Rectal smooth muscle tissue (tissue), 1 donor: ENCODE results near the gene RNF168.
"Not testable (repeated sequence)": the region's sequence is repeated elsewhere in the genome, so short reads cannot be mapped to it uniquely, and the experiment has no call there.

ENCODE experiments used
- H3K27ac ChIP-seq: one replicate; pipeline ENCODE4 v1.7.0; 2013; ENCODE audit warnings: low read depth, low read length, inconsistent platforms
- H3K27me3 ChIP-seq: one replicate; pipeline ENCODE4 v1.7.0; 2013; ENCODE audit warnings: low read length; ENCODE audit not compliant: control insufficient read depth, insufficient read depth
- H3K36me3 ChIP-seq: one replicate; pipeline ENCODE4 v1.7.0; 2013; ENCODE audit warnings: low read length; ENCODE audit not compliant: control insufficient read depth, insufficient read depth
- H3K4me1 ChIP-seq: one replicate; pipeline ENCODE4 v1.7.0; 2013; ENCODE audit warnings: low read length; ENCODE audit not compliant: control insufficient read depth, insufficient read depth
- H3K4me3 ChIP-seq: one replicate; pipeline ENCODE4 v1.7.0; 2013; ENCODE audit warnings: low read length
- H3K9ac ChIP-seq: one replicate; pipeline ENCODE4 v1.7.0; 2013; ENCODE audit warnings: low read length

RNF168 gene

GRCh38 chr3:196511108-196511507, 7.5 kb upstream of the RNF168 start:
- not testable (repeated sequence) for H3K4me1 ChIP-seq, H3K27ac ChIP-seq, H3K27me3 ChIP-seq, H3K36me3 ChIP-seq, H3K9ac ChIP-seq, H3K4me3 ChIP-seq

GRCh38 chr3:196506687-196507086, 3.1 kb upstream of the RNF168 start:
- no peak overlapping the region for H3K4me3 ChIP-seq

GRCh38 chr3:196504556-196504955, 988 bp upstream of the RNF168 start:
- no peak overlapping the region for H3K4me3 ChIP-seq
- peaks cover 7% of the 10 kb centered on the region for H3K4me1 ChIP-seq
- no peak overlapping the region for H3K9ac ChIP-seq
- H3K27me3 ChIP-seq, result peaks cover 2% of the 10 kb centered on the region
- H3K36me3 ChIP-seq, result no peaks in the 10 kb centered on the region
- no peak overlapping the region for H3K27ac ChIP-seq

More at GRCh38 chr3:196506687-196507086, 3.1 kb upstream of the RNF168 start:
- Histone ChIP-seq H3K27ac (no peak overlapping the region), H3K9ac (no peak overlapping the region), H3K27me3 (peaks cover 2% of the 10 kb centered on the region), H3K4me1 (no peaks in the 10 kb centered on the region), H3K36me3 (no peaks in the 10 kb centered on the region)

- H3K36me3 ChIP-seq, H3K4me1 ChIP-seq, H3K9ac ChIP-seq, H3K27me3 ChIP-seq: not testable (repeated sequence)
- Histone ChIP-seq H3K4me3 (peak overlapping the region; percentile 87), H3K27ac (peak overlapping the region; percentile 87)
Measured at GRCh38 chr3:196504077-196504398, 470 bp upstream of the RNF168 start.

- Histone ChIP-seq H3K9ac (peak overlapping the region; percentile 89), H3K27ac (peak overlapping the region; percentile 87), H3K4me3 (peak overlapping the region; percentile 87), H3K36me3 (no peaks in the 10 kb centered on the region), H3K27me3 (peaks cover under 1% of the 10 kb centered on the region), H3K4me1 (peaks cover 7% of the 10 kb centered on the region)
Measured at GRCh38 chr3:196502775-196503195, 783 bp downstream of the RNF168 start.

GRCh38 chr3:196501316-196502044, 2.1 kb downstream of the RNF168 start:
- Histone ChIP-seq H3K9ac (peak overlapping the region; percentile 3), H3K27ac (no peak overlapping the region), H3K36me3 (no peaks in the 10 kb centered on the region), H3K4me3 (peak overlapping the region; percentile 87), H3K27me3 (no peaks in the 10 kb centered on the region), H3K4me1 (peaks cover 7% of the 10 kb centered on the region)

GRCh38 chr3:196499807-196500524, 3.6 kb downstream of the RNF168 start:
- H3K27ac ChIP-seq, result no peak overlapping the region
- H3K9ac ChIP-seq, result no peak overlapping the region
- peaks cover 7% of the 10 kb centered on the region for H3K4me1 ChIP-seq

GRCh38 chr3:196499061-196499460, 4.5 kb downstream of the RNF168 start:
- Histone ChIP-seq H3K27me3 (no peaks in the 10 kb centered on the region), H3K36me3 (no peaks in the 10 kb centered on the region), H3K4me1 (peaks cover 7% of the 10 kb centered on the region), H3K9ac (no peak overlapping the region), H3K4me3 (no peak overlapping the region), H3K27ac (no peak overlapping the region)

More at GRCh38 chr3:196499807-196500524, 3.6 kb downstream of the RNF168 start:
- Histone ChIP-seq H3K4me3 (peak overlapping the region; percentile 61), H3K27me3 (no peaks in the 10 kb centered on the region), H3K36me3 (no peaks in the 10 kb centered on the region)

GRCh38 chr3:196498297-196498696, 5.3 kb downstream of the RNF168 start:
- Histone ChIP-seq H3K4me1 (peaks cover 7% of the 10 kb centered on the region), H3K9ac (no peak overlapping the region), H3K27ac (no peak overlapping the region), H3K36me3 (no peaks in the 10 kb centered on the region), H3K4me3 (no peak overlapping the region), H3K27me3 (no peaks in the 10 kb centered on the region)

- H3K27me3 ChIP-seq, result no peaks in the 10 kb centered on the region
- H3K4me3 ChIP-seq, result no peak overlapping the region
- H3K36me3 ChIP-seq, result no peaks in the 10 kb centered on the region
- H3K27ac ChIP-seq, result no peak overlapping the region
- H3K9ac ChIP-seq, result no peak overlapping the region
- peaks cover 3% of the 10 kb centered on the region for H3K4me1 ChIP-seq
Measured at GRCh38 chr3:196496183-196496582, 7.4 kb downstream of the RNF168 start.

GRCh38 chr3:196493292-196493691, 10.3 kb downstream of the RNF168 start:
- no peak overlapping the region for H3K9ac ChIP-seq
- no peaks in the 10 kb centered on the region for H3K4me1 ChIP-seq
- H3K27ac ChIP-seq, result no peak overlapping the region
- no peaks in the 10 kb centered on the region for H3K27me3 ChIP-seq
- no peaks in the 10 kb centered on the region for H3K36me3 ChIP-seq
- no peak overlapping the region for H3K4me3 ChIP-seq

- Histone ChIP-seq H3K27ac (no peak overlapping the region), H3K4me3 (no peak overlapping the region), H3K36me3 (peaks cover 3% of the 10 kb centered on the region), H3K4me1 (no peaks in the 10 kb centered on the region), H3K27me3 (no peaks in the 10 kb centered on the region), H3K9ac (no peak overlapping the region)
Measured at GRCh38 chr3:196492080-196492479, 11.5 kb downstream of the RNF168 start.

- Histone ChIP-seq H3K27ac (no peak overlapping the region), H3K4me1 (no peaks in the 10 kb centered on the region), H3K4me3 (no peak overlapping the region), H3K27me3 (no peaks in the 10 kb centered on the region), H3K9ac (no peak overlapping the region), H3K36me3 (peaks cover 4% of the 10 kb centered on the region)
Measured at GRCh38 chr3:196489747-196490146, 13.8 kb downstream of the RNF168 start.
